Lower leg skin (tissue), 4 donors: ENCODE measurements around the gene TREML4. TPM values are rescaled to one million over a fixed set of nuclear protein-coding genes. Genes with fewer than 3 reads are reported as not detected.

Experiments
- DNase-seq, 2 donors: peaks; one replicate each; pipeline ENCODE4 v3.0.0-alpha.2; 2019; ENCODE audit warnings: low spot score in 2 of 2
- H3K4me3 ChIP-seq: fragments of 200-600 bp; sonication (generic); 2 replicates; pipeline ENCODE4 v1.5.1; 2017; ENCODE audit warnings: mild to moderate bottlenecking, low read depth; ENCODE audit not compliant: poor library complexity, severe bottlenecking
- CTCF ChIP-seq, 3 donors: fragments of 450-650 bp; IDR thresholded peaks; one replicate each; pipeline ENCODE4 v1.5.1; 2016; ENCODE audit warnings: antibody characterized with exemption in 3 of 3, mild to moderate bottlenecking in 3 of 3, moderate library complexity in 2 of 3
- POLR2A ChIP-seq, 2 donors: fragments of 450-650 bp; IDR thresholded peaks; one replicate each; pipeline ENCODE4 v1.6.1; 2016 to 2017; ENCODE audit warnings: antibody characterized with exemption in 2 of 2, mild to moderate bottlenecking in 1 of 2, moderate library complexity in 1 of 2
- WGBS, 2 donors: methylation state at CpG; one replicate each; pipeline ENCODE4 v1.1.5; 2018; 5-methylcytosine and 5-hydroxymethylcytosine counted together
- intact Hi-C: fragments of 100-400 bp; cut with DNase I; formaldehyde crosslinking; loops from one replicate; pipeline ENCODE4 v1.15.0; 2023; ENCODE audit warnings: low total_unique reads
- total RNA-seq, 4 donors: library from RNA; depleted of rRNA; stranded (reverse); fragments of >200 nt; gene quantifications; one replicate each; pipeline ENCODE4 v1.1.0, GENCODE V29; 2016

The TREML4 gene
- total RNA-seq, 4 donors from 2014 or later: not detected

- intact Hi-C loops: no loop called here
- no peak within 1 kb of the TSS for H3K4me3 ChIP-seq
- 70 to 73% methylated on average over 8 of the region's 8 CpGs for WGBS, 2 donors
- no peak for TF ChIP-seq POLR2A (IDR thresholded peaks at IDR 0.05)
- DNase-seq: peak in 1 of 2 donors; percentile 44
Observed at GRCh38 chr6:41286544-41287346, 58.6 kb downstream of the TREML4 start, which contains the start of gene TREM1. TSS of gene TREM1 (minus strand) at chr6:41286682. CDS start at chr6:41286655, 27 bp downstream.

- intact Hi-C loops: no loop called here
- H3K4me3 ChIP-seq: no peak overlapping the region
- no peak for DNase-seq
- WGBS, 2 donors: 35 to 50% methylated on average over 6 of the region's 6 CpGs
- TF ChIP-seq POLR2A (IDR thresholded peaks at IDR 0.05) (no peak), CTCF (IDR thresholded peaks at IDR 0.05) (no peak)
Observed at GRCh38 chr6:41288030-41288753, 60.0 kb downstream of the TREML4 start.

Other genes starting within 250 kb of the TREML4 start
- gene UNC5CL, start 189.1 kb upstream of the TREML4 start, total RNA-seq: 1 to 10 TPM in 3 of 4 donors, under 1 TPM in 1; 0.49 to 3.2 (median 1.7) TPM
- not detected for gene TSPO2, start 185.9 kb upstream of the TREML4 start, total RNA-seq
- not detected for gene APOBEC2, start 175.1 kb upstream of the TREML4 start, total RNA-seq
- 10 to 100 TPM in 3 of 4 donors, 1 to 10 TPM in 1; 8.6 to 28.4 (median 18.4) TPM for gene OARD1, start 156.0 kb upstream of the TREML4 start, total RNA-seq
- 10 to 100 TPM in 3 of 4 donors, 1 to 10 TPM in 1; 9.9 to 15.5 (median 14.4) TPM for gene NFYA, start 155.4 kb upstream of the TREML4 start, total RNA-seq
- gene TREML1, start 74.0 kb upstream of the TREML4 start, total RNA-seq: not detected
- 1 to 10 TPM in 1 of 4 donors, under 1 TPM in 1, not detected in 2; 0.46 to 3.5 TPM for gene TREM2, start 65.2 kb upstream of the TREML4 start, total RNA-seq
- under 1 TPM in 1 of 4 donors, not detected in 3; 0.06 TPM for gene TREML2, start 27.2 kb upstream of the TREML4 start, total RNA-seq
- under 1 TPM in 2 of 4 donors, not detected in 2; 0.49 to 0.83 TPM for gene TREM1, start 58.3 kb downstream of the TREML4 start, total RNA-seq
- not detected for gene NCR2, start 107.3 kb downstream of the TREML4 start, total RNA-seq